IMR-90 (cell line): ENCODE measurements around the gene NDUFB10. TPM values are rescaled to one million over a fixed set of nuclear protein-coding genes. Genes with fewer than 3 reads are reported as not detected.

Source experiments
- ATAC-seq: fragments of 200-7000 bp; cut with Tn5 transposase; 2 replicates; pipeline ENCODE4 v1.9.1; 2020; ENCODE audit warnings: low read depth, mild to moderate bottlenecking, moderate library complexity
- BruUV-seq: library from RNA; stranded (reverse); fragments of 400-500 nt; replicated peaks from 2 replicates; lab custom pipeline; 2021; lab: Mats Ljungman, UMichigan
- CTCF ChIA-PET: fragments of 300-600 bp; formaldehyde crosslinking; extraction: SDS; loops from one replicate; lab custom pipeline; 2021; ENCODE audit warnings: antibody characterized with exemption; lab: Yijun Ruan, JAX
- POLR2A ChIA-PET: fragments of 300-600 bp; sonication (Branson Sonifier 250); formaldehyde crosslinking; loops from one replicate; lab custom pipeline; 2022; ENCODE audit warnings: antibody characterized with exemption; ENCODE audit not compliant: unreplicated experiment; lab: Charles Lee
- DNase-seq: peaks from one replicate; pipeline ENCODE4 v3.0.0; 2013
- H2AFZ ChIP-seq: replicated peaks from 2 replicates; pipeline ENCODE3; 2013; ENCODE audit warnings: low read length, mild to moderate bottlenecking; ENCODE audit not compliant: poor library complexity
- H2AK5ac ChIP-seq: 2 replicates; pipeline ENCODE4 v1.6.1; 2013; ENCODE audit warnings: low read depth, low read length, inconsistent platforms
- H2AK9ac ChIP-seq: replicated peaks from 2 replicates; pipeline ENCODE3; 2013; ENCODE audit warnings: mild to moderate bottlenecking, low read depth, low read length, moderate library complexity; ENCODE audit not compliant: poor library complexity
- H2BK120ac ChIP-seq: 2 replicates; pipeline ENCODE4 v1.6.1; 2013; ENCODE audit warnings: low read depth, low read length, inconsistent platforms
- H2BK15ac ChIP-seq: 3 replicates; pipeline ENCODE4 v1.6.1; 2013; ENCODE audit warnings: low read depth, low read length, inconsistent platforms
- H2BK20ac ChIP-seq: 2 replicates; pipeline ENCODE4 v1.6.1; 2013; ENCODE audit warnings: low read depth, mild to moderate bottlenecking, inconsistent platforms, low read length, moderate library complexity
- H2BK5ac ChIP-seq: 2 replicates; pipeline ENCODE4 v1.6.1; 2013; ENCODE audit warnings: mild to moderate bottlenecking, low read depth, low read length, inconsistent platforms; ENCODE audit not compliant: poor library complexity, severe bottlenecking
- H3K14ac ChIP-seq: replicated peaks from 2 replicates; pipeline ENCODE4 v1.6.1; 2013; ENCODE audit warnings: low read depth, low read length, inconsistent platforms
- H3K18ac ChIP-seq: 2 replicates; pipeline ENCODE4 v1.6.1; 2013; ENCODE audit warnings: low read depth, low read length, control low read depth
- H3K23ac ChIP-seq: 2 replicates; pipeline ENCODE4 v1.6.1; 2013; ENCODE audit warnings: low read depth, low read length, inconsistent platforms
- H3K27ac ChIP-seq: 2 replicates; pipeline ENCODE4 v1.5.1; 2013; ENCODE audit warnings: mild to moderate bottlenecking, control low read depth, low read length; ENCODE audit not compliant: insufficient read depth
- H3K27me3 ChIP-seq: 2 replicates; pipeline ENCODE4 v1.6.1; 2013; ENCODE audit warnings: low read length; ENCODE audit not compliant: control insufficient read depth, insufficient read depth
- H3K36me3 ChIP-seq: 2 replicates; pipeline ENCODE4 v1.6.1; 2013; ENCODE audit warnings: low read length, mixed read lengths; ENCODE audit not compliant: control insufficient read depth, insufficient read depth
- H3K4ac ChIP-seq: 2 replicates; pipeline ENCODE4 v1.6.1; 2013; ENCODE audit warnings: low read depth, low read length, inconsistent platforms
- H3K4me1 ChIP-seq: 2 replicates; pipeline ENCODE4 v1.6.1; 2013; ENCODE audit warnings: low read length, mixed read lengths; ENCODE audit not compliant: control insufficient read depth, insufficient read depth
- H3K4me2 ChIP-seq: 2 replicates; pipeline ENCODE4 v1.6.1; 2013; ENCODE audit warnings: low read depth, mild to moderate bottlenecking, control low read depth, low read length, moderate library complexity
- H3K4me3 ChIP-seq: 2 replicates; pipeline ENCODE4 v1.5.1; 2013; ENCODE audit warnings: low read depth, mild to moderate bottlenecking, control low read depth, low read length, moderate library complexity; ENCODE audit not compliant: insufficient read depth
- H3K56ac ChIP-seq: 2 replicates; pipeline ENCODE4 v1.6.1; 2013; ENCODE audit warnings: low read length, inconsistent platforms; ENCODE audit not compliant: insufficient read depth; ENCODE audit errors: extremely low read depth
- H3K79me1 ChIP-seq, 2 experiments: 2 replicates each; pipeline ENCODE4 v1.6.1; 2013; ENCODE audit warnings: low read length in 2 of 2, inconsistent platforms in 1 of 2, low read depth in 1 of 2
- H3K9ac ChIP-seq: 2 replicates; pipeline ENCODE4 v1.6.1; 2013; ENCODE audit warnings: low read depth, low read length, control low read depth
- H3K9me1 ChIP-seq: 2 replicates; pipeline ENCODE4 v1.6.1; 2013; ENCODE audit warnings: low read length, inconsistent platforms; ENCODE audit not compliant: insufficient read depth
- H3K9me3 ChIP-seq: 2 replicates; pipeline ENCODE4 v1.6.1; 2013; ENCODE audit warnings: low read length; ENCODE audit not compliant: control insufficient read depth, insufficient read depth
- H4K20me1 ChIP-seq: 2 replicates; pipeline ENCODE4 v1.6.1; 2013; ENCODE audit warnings: low read length, inconsistent platforms; ENCODE audit not compliant: insufficient read depth
- H4K5ac ChIP-seq: 2 replicates; pipeline ENCODE4 v1.6.1; 2013; ENCODE audit warnings: mild to moderate bottlenecking, low read depth, low read length, control low read depth
- H4K8ac ChIP-seq, 2 experiments: 2 replicates each; pipeline ENCODE4 v1.6.1; 2013; ENCODE audit warnings: low read depth in 2 of 2, low read length in 2 of 2, control low read depth in 1 of 2, inconsistent platforms in 1 of 2
- H4K91ac ChIP-seq: 2 replicates; pipeline ENCODE4 v1.6.1; 2013; ENCODE audit warnings: low read depth, low read length, inconsistent platforms; ENCODE audit not compliant: insufficient read depth
- CEBPB ChIP-seq: IDR thresholded peaks from 2 replicates; pipeline ENCODE4 v1.6.1; 2012; ENCODE audit warnings: low read depth, low read length, improper control_type of control experiment
- WGBS, 2 experiments: methylation state at CpG; one replicate each; pipeline versions ENCODE4 v1.1.5 to v1.1.7; 2013; ENCODE audit warnings: missing lambda C conversion rate in 2 of 2; ENCODE audit not compliant: insufficient read length in 1 of 2; ENCODE audit errors: extremely low coverage in 2 of 2; 5-methylcytosine and 5-hydroxymethylcytosine counted together
- dilution Hi-C: fragments of 300-500 bp; cut with HindIII; formaldehyde crosslinking; loops from one replicate; pipeline ENCODE4 v1.14.3; 2018; ENCODE audit warnings: low sequenced_read_pairs; ENCODE audit not compliant: unreplicated experiment
- in situ Hi-C: fragments of 300-500 bp; cut with MboI; formaldehyde crosslinking; loops from 3 replicates; pipeline ENCODE4 v1.14.3; 2019; ENCODE audit warnings: low sequenced_read_pairs, inconsistent platforms, mixed read lengths
- intact Hi-C: fragments of 100-400 bp; cut with micrococcal nuclease; formaldehyde crosslinking; loops from 2 replicates; pipeline ENCODE4 v1.10.0; 2022
- polyA plus RNA-seq, 3 experiments: library from polyadenylated mRNA; depleted of rRNA; stranded (reverse); fragments of >200 nt; gene quantifications; 2 replicates each; pipeline ENCODE4 v1.2.3, GENCODE V29; 2012; ENCODE audit warnings: low replicate concordance in 1 of 3
- total RNA-seq: library from RNA; depleted of rRNA; stranded (reverse); fragments of >200 nt; gene quantifications from 2 replicates; pipeline ENCODE4 v1.2.3, GENCODE V29; 2012

Gene NDUFB10
- total and polyA plus RNA-seq, 2 of the 4 experiments (the other 2 are of a cell fraction): 189 to 220 TPM

- no peak overlapping the region for H2AK5ac ChIP-seq
- WGBS, 2 experiments: 90% methylated on average over 2 of the region's 19 CpGs; no CpG with 5 or more reads in 1 of the 2 experiments
- no peak overlapping the region for H4K5ac ChIP-seq
- no peak for DNase-seq
- no peak overlapping the region for H2BK5ac ChIP-seq
- no peak overlapping the region for H2BK120ac ChIP-seq
- H3K79me1 ChIP-seq: peaks cover 10 to 69% of the 10 kb centered on the region in 2 experiments
- dilution Hi-C loops: no loop called here
- no peaks in the 10 kb centered on the region for H3K9me3 ChIP-seq
- no peak overlapping the region for H3K4me2 ChIP-seq
- no peak overlapping the region for H3K14ac ChIP-seq
- no peak overlapping the region for H2BK20ac ChIP-seq
- H3K56ac ChIP-seq: no peak overlapping the region
- H3K4me1 ChIP-seq: peaks cover 25% of the 10 kb centered on the region
- H3K27me3 ChIP-seq: no peaks in the 10 kb centered on the region
- no peak overlapping the region for H4K91ac ChIP-seq
- in situ Hi-C loops: no loop called here
- no peak for ATAC-seq
- H4K8ac ChIP-seq: no peak overlapping the region
- H3K4ac ChIP-seq: no peak overlapping the region
- TF ChIP-seq CEBPB: no peak
- H2AFZ ChIP-seq: no peak overlapping the region
- H3K23ac ChIP-seq: no peak overlapping the region
- H3K18ac ChIP-seq: no peak overlapping the region
- H2AK9ac ChIP-seq: no peak overlapping the region
- peaks cover 54% of the 10 kb centered on the region for H3K36me3 ChIP-seq
- no peak overlapping the region for H3K4me3 ChIP-seq
- no peak overlapping the region for H3K9ac ChIP-seq
- no peak overlapping the region for H3K27ac ChIP-seq
- intact Hi-C loops: loop anchor here (5.0 kb wide), 1 partner anchor 141 kb away; no protein-coding TSS in a partner anchor
- BruUV-seq: no TSS peak
- CTCF ChIA-PET: interaction anchor here (0.8 kb wide), 1 partner anchor 139 kb away, joined by 5 read pairs; no protein-coding TSS in a partner anchor
- H2BK15ac ChIP-seq: no peak overlapping the region
- POLR2A ChIA-PET: no interaction called here
- H3K9me1 ChIP-seq: peaks cover 13% of the 10 kb centered on the region; the same call in 1 of the 2 replicates
- peaks cover 59% of the 10 kb centered on the region for H4K20me1 ChIP-seq
Observed at GRCh38 chr16:2001035-2001434, 41.7 kb downstream of the NDUFB10 start.
